GM13976 (cell line): ENCODE data around the gene NDUFB8.
A peak's percentile ranks its signal among the peaks of the same experiment; 100 is the strongest.

Experiments
- DNase-seq: peaks from one replicate; pipeline ENCODE4 v3.0.0; 2012; ENCODE audit warnings: low spot score
- CTCF ChIP-seq: IDR thresholded peaks from 2 replicates; pipeline ENCODE4 v1.5.1; 2012; ENCODE audit warnings: borderline replicate concordance, mild to moderate bottlenecking; ENCODE audit not compliant: insufficient read depth; ENCODE audit errors: extremely low read depth, missing control alignments, control extremely low read depth
- in situ Hi-C: fragments of 300-500 bp; cut with MboI; formaldehyde crosslinking; loops from one replicate; pipeline ENCODE4 v1.12.0; 2022; ENCODE audit warnings: low sequenced_read_pairs, mixed read lengths, inconsistent platforms; ENCODE audit not compliant: unreplicated experiment

Gene NDUFB8

GRCh38 chr10:100562008-100562672 is 32.5 kb upstream of the NDUFB8 start:
- peak; percentile 89 for DNase-seq
- in situ Hi-C loops: loop anchor here (25.0 kb wide), 1 partner anchor 175 kb away; the partner anchor contains the start of gene PAX2
- peak; percentile 85 for TF ChIP-seq CTCF

DNA sequence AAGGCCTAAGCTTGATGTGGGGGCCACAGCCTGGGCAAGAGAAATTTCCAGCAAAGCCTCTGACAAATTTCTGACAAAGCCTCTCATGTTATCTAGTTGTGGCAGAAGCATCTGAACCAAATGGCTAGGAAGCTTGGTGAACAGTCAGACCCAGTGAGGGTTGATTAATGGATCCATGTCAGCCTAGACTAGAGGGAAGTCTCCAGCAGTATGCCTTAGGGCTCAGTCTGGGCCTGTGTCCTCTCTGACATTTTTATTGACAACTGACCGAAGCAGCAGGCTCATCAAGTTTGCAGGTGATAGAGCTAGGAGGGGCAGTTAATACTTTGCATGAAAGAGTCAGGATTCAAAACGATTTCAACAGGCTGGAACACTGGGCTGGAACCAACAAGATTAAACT is 31.3 kb upstream of the NDUFB8 start:
- TF ChIP-seq CTCF: no peak
- in situ Hi-C loops: loop anchor here (25.0 kb wide), 1 partner anchor 176 kb away; the partner anchor contains the start of gene PAX2
- DNase-seq: no peak

DNA sequence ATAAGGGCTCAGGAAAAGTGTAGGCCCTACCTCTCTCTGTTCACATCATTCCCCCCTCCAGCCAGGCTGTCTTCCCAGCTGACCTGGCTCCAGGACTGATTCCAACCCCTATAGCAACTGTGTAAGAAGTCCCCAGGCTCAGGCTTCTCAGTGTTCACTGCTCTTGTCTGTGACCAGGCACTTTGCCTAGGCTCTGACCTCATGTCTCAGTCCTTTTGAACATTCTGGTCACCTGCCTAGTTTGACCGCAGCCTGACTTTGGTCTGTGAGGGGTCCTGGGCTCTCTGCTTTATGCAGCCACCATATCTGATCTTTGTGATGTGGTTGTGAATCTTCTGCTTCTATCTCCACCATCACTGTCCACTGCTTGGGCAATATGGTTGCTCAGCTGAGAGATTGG is 30.6 kb upstream of the NDUFB8 start:
- TF ChIP-seq CTCF: no peak
- no peak for DNase-seq
- in situ Hi-C loops: loop anchor here (25.0 kb wide), 1 partner anchor 177 kb away; the partner anchor contains the start of gene PAX2

DNA sequence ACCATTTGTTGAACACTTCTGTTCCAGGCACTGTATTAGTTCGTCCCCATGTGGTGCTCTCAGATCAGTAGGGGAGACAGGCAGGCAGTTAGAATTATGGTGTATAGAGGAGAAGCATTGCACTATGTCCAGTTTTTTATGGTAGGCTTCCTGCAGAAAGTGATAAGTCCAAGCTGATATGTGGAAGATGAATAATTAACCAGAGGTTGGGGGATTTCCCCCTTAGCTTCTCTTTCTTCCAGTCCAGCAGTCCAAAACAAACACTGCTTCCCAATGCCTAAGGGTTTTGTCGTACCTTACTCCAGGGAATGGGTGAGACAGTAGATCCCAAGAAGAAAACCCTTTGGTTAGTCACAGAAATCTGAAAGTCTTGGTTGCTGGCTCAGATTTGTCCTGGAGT is 25.2 kb upstream of the NDUFB8 start:
- in situ Hi-C loops: loop anchor here (25.0 kb wide), 1 partner anchor 182 kb away; the partner anchor contains the start of gene PAX2
- no peak for DNase-seq
- no peak for TF ChIP-seq CTCF

DNA sequence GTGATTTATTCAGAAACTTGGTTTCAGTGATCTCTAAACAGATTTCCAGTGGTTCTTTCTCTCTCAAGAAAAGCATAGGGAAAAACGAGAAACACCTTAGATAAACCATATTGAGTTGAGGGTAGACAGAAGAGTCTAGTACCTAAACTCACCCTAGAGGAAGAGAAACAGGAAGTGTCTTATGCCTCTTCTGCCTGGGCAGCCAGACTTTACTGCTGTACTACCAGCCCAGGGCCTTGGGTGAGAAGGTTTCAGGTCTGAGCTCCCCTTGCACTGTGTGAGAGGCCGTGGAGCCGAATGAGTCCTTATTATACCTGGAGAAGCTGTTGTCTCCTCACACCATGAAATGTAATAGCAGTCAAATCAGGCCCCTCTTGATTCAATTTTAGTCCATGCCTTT is 24.3 kb upstream of the NDUFB8 start:
- in situ Hi-C loops: loop anchor here (25.0 kb wide), 1 partner anchor 183 kb away; the partner anchor contains the start of gene PAX2
- TF ChIP-seq CTCF: no peak
- DNase-seq: no peak

DNA sequence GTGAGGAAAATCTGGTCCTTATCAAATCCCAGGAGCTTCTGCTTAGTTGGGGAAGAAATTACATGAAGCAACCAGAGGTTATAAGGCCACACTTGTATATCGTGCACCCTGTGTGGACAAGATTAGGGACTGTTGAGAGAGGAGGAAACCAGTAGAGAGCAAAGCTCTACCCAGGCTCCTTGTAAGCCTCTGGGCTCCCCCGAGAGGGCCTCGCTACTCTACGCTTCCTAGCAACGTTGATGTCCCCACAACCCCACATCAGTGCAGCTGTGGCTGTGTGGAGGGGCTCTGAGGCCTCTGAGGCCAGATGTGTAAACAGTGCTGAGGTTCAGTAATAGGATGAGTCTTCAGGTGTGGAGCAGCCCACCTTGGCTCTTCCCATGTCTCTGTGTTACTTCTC is 22.1 kb upstream of the NDUFB8 start:
- in situ Hi-C loops: loop anchor here (25.0 kb wide), 1 partner anchor 186 kb away; the partner anchor contains the start of gene PAX2
- no peak for DNase-seq
- TF ChIP-seq CTCF: no peak
